ENCODE measurements around the gene ZNF699.
"Not testable (repeated sequence)": the region's sequence is repeated elsewhere in the genome, so short reads cannot be mapped to it uniquely, and the experiment has no call there.

The ZNF699 gene

DNA sequence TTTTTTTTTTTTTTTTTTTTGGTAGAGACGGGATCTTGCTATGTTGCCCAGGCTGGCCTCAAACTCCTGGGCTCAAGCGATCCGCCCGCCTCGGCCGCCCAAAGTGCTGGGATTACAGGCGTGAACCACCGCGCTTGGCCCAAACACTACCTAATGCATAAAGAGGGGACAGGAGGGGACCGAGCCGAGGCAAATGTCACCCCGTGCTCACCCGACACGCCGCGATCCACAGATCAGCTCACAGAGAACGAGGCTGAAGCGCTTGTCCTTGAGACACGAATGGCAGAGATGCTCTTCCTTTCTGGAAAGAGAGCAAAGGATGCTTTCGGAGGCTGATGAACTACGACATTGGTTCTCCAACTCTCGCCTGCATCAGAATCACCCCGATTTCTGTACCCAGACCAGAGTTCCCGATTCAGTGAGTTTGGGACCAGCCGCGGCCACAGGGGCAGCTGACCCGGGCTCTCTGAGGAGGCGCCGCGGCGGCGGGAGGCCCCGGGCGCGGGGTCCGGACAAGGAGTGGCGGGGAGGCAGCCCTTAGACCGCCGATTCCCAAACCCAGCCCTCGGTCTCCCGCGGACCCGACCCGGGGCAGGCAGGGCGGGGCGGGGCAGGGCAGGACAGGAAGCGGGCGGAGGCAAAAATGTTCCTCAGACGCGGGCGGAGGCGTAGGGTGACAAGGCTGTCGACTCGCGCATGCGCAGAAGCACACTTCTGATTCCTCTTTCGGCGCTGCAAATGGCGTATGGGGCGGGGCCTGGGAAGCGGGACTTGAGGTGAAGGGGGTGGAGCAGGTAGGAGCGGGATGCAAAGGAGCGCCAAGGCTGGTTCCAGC lies at the start of gene ZNF699:
Gene ZNF699 (minus strand): TSS at position 700 of the 835 bp plus-strand sequence. CDS start 4,719 bp downstream, outside the sequence.
- DNase-seq (ENCODE audit: low read depth) = peak; percentile 95

DNA sequence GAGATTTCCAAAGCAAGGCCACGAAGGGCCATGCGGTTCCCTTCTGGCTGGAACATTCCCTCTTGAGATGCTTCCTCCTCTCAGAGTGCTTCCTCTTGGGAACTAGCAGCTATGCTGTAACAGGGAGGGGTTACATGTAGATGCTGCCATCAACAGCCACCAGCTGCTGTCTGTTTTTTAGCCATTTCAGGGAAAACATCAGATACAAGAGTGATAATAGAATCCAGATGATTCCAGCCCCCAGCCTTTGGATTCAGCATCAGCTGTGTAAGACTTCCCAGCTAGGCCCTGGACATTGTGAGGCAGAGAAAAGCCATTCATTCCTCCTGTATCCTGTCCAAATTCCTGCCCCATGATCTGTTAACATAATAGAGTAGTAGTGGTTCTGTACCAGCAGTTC lies 45.0 kb upstream of the ZNF699 start:
- DNase-seq (ENCODE audit: low read depth) = no peak

DNA sequence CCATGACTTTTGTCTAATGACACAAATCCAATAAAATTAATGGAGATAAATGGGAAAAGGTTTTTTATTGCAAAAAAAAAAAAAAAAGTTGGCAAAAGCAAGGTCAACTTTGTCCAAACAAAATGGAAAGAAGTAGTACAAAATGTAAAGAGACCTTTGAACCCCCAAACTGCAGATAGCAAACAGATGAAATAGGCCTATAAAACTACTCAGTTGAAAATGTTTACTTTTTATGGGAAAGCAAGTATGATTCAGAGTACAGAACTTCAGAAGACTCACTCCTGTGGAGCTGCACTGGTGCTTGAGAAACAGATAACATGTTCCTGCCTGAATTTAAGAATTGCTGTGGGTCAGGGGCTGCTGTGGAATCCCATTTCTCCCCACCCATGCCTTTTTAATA lies 43.4 kb upstream of the ZNF699 start:
- no peak for DNase-seq (ENCODE audit: low read depth)

DNA sequence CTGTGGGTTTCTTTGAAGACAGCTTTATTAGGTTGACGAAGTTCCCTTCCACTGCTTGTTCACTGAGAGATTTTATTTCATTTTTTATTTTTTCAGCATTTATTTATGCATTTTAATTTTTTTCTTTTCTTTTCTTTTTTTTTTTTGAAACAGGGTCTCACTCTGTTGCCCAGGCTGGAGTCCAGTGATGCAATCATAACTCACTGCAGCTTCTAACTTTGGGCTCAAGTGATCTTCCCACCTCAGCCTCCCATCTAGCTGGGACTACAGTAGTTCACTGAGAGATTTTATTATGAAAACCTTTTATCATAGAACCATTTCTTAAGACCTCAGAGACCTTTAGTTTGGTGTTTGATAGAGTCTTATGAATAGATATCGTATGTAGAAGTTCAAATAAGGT lies 42.9 kb upstream of the ZNF699 start:
- DNase-seq (ENCODE audit: low read depth) = no peak

DNA sequence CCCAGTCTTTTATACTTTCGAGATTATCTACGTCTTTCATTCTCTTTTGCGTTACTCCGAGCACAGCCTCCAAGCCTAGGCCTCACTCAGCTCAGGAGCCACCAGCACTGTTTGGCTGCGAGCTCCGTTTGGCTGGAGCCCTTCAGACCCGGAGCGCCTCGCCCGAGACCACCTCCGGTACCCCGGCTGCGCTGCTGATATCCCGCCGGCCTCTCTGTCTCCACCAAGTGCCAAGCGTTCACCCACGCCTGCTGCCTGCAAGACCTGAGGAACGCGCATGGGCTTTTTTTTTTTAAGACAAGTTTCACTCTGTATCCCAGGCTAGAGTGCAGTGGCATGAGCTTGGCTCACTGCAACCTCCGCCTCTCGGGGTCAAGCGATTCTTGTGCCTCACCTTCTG lies 39.0 kb upstream of the ZNF699 start:
- DNase-seq (ENCODE audit: low read depth) = no peak

DNA sequence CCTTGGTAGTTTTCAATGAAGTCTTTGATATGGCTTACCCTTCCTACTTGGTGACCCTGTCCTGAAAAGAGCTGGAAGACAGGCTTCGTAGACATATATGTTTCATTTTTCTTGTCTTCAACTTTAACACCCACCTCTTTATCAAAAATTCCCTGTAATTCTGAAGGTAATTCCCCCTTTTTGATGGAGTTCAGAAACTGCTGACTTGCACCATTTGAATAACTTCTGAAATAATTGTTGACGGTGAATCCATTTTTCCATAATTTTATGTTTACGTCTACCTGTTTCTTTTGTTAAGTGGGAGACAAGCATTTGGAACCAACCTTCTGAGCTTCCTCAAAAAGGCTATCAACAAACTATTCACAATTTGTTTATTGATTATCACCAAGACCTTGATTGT lies 38.6 kb upstream of the ZNF699 start:
- no peak for DNase-seq (ENCODE audit: low read depth)

DNA sequence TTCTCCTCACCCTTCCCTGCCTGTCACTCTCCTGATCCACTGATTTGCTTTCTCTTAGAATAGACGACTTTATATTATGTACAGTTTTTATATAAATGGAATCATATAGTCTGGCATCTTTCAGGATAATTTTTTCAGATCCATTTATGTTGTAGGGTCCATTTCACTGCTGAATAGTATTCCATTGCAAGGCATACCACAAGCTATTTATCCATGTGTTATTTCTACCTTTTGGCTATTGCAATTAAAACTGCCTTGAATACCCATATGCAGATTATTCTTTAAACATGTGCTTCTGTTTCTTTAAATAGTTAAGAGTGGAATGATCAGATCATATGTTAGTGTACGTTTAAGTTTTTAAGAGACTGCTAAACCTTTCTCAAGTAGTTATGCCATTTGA lies 35.4 kb upstream of the ZNF699 start:
- no peak for DNase-seq (ENCODE audit: low read depth)

DNA sequence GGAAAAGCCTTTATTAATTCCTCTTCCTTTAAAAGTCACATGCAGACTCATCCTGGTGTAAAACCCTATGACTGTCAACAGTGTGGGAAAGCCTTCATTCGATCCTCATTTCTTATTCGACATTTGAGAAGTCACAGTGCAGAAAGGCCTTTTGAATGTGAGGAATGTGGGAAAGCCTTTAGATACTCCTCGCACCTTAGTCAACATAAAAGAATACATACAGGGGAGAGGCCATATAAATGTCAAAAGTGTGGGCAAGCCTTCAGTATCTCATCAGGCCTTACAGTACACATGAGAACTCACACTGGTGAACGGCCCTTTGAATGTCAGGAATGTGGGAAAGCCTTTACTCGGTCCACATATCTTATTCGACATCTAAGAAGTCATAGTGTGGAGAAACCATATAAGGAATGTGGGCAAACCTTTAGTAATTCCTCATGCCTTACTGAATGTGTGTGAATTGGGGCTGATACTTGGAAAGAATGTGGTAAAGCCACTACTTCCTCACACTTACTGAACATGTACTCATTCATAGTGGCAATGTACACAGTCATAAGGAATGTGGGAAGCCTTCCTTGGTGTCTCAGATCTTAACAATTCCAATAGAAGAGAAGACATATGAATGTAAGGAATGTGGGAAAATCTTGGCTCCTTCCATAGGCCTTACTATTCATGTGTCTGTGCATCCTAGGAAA lies 33.1 kb upstream of the ZNF699 start:
- DNase-seq (ENCODE audit: low read depth) = no peak

DNA sequence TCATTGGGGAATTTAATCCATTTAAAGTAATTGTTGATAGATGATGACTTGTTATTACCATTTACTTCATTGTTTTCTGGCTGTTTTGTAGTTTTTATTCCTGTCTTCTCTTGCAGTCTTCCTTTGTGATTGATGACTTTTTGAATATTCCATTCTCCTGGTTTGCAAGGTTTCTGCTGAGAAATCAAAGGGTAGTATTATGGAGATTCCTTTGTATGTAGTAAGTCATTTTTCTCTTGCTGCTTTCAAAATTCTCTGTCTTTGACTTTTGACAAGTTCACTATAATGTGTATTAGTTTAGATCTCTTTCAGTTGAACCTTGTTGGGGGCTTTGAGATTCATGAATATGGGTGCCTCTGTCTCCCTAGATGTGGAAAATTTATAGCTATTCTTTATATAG lies 20.4 kb upstream of the ZNF699 start:
- DNase-seq (ENCODE audit: low read depth) = no peak

DNA sequence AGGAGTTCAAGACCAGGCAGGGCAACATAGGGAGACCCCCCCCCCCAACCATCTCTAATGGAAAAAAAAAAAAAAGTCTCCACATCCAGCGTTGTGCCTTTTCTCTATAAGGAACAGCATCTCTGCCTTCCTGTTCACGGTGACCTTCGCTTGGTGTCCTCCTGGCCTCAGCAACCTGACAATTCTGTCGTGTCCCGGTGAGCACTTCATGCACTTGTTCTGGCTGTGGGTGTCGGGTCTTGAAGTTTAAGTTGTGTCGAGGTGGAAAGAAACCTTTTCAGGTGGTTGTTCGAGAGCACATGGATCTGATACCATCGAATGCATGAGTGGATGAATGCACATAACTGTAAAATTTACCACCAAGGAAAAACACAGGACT lies 14.9 kb upstream of the ZNF699 start:
- DNase-seq (ENCODE audit: low read depth) = no peak

DNA sequence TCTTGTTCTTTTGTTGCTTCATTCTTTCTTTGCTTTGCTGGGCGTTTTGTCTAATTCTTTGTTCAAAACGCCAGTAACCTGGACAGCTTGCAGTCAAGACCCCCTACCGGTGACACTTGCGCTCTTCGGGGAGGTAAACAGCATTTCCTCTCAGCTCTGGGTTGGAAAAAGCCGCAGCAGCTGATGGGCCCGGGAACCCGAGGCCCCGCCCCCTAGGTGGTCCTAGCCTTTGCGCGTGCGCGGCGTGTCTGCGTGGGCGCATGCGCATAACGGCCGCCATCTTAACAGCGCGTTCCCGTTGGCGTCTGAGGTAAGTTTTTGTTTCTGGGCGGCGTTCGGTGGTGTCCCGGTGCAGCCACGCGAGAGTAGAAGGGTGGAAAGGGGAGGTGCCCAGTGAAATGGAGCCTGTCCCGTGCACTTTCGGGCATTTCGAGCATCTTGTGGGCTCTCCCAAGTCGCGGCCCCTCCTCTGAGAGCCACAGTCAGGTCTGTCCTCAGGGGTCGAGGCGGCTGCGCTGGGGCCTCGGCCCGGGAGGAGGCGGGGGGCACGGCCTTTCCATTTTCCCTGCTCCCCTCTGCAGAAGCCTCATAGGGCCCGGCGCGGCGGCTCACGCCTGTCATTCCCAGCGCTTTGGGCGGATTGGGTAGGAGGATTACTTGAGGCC lies 14.4 kb upstream of the ZNF699 start, which contains the start of gene ZNF559:
Gene ZNF559 (plus strand): TSS at position 261 of the 665 bp plus-strand sequence. CDS start 14,371 bp downstream, outside the sequence.
- peak; percentile 94 for DNase-seq (ENCODE audit: low read depth)

DNA sequence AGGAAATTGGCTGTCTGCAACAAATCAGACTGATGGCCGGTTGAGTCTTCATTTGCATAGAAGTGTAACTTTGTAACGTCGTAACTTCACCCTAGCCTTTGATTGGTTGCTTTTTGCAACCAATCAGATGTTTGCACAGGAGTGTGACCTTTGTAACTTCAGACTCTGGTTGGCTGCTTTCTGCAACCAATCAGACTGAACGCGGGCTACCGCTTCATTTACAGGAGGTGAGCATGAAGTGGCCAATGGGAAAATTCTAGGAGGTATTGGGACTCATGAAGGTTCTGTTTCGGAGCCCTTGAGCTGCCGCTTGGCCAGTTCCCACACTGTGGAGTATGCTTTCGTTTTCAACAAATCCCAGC lies 13.9 kb upstream of the ZNF699 start:
- peak; percentile 35 for DNase-seq (ENCODE audit: low read depth)

DNA sequence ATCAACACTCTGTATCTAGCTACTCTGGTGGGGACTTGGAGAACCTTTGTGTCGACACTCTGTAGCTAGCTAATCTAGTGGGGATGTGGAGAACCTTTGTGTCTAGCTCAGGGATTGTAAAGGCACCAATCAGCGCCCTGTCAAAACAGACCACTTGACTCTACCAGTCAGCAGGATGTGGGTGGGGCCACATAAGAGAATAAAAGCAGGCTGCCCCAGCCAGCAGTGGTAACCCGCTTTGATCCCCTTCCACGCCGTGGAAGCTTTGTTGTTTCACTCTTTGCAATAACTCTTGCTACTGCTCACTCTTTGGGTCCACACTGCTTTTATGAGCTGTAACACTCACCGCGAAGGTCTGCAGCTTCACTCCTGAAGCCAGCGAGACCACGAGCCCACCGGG lies 12.6 kb upstream of the ZNF699 start:
- DNase-seq (ENCODE audit: low read depth) = not testable (repeated sequence)

DNA sequence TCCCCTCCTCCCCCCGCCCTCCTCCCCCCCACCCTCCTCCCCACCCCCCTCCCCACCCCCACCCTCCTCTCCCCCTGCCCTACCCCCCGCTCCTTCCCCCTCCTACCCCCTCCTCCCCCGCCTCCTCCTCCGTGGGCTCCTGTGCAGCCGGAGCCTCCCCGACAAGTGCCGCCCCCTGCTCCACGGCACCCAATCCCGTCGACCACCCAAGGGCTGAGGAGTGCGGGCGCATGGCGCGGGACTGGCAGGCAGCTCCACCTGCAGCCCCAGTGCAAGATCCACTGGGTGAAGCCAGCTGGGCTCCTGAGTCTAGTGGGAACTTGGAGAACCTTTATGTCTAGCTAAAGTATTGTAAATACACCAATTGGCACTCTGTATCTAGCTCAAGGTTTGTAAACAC lies 12.1 kb upstream of the ZNF699 start:
- not testable (repeated sequence) for DNase-seq (ENCODE audit: low read depth)

DNA sequence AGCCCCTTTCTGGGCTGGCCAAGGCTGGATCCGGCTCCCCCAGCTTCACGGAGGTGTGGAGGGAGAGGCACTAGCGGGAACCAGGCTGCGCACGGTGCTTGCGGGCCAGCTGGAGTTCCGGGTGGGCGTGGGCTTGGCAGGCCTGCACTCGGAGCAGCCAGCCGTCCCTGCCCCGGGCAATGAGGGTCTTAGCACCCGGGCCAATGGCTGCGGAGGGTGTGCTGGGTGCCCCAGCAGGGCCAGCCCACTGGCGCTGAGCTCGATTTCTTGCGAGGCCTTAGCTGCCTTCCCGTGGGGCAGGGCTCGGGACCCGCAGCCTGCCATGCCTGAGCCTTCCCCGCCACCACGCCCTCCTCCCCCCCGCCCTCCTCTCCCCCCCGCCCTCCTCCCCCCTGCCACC lies 11.7 kb upstream of the ZNF699 start:
- no peak for DNase-seq (ENCODE audit: low read depth)

DNA sequence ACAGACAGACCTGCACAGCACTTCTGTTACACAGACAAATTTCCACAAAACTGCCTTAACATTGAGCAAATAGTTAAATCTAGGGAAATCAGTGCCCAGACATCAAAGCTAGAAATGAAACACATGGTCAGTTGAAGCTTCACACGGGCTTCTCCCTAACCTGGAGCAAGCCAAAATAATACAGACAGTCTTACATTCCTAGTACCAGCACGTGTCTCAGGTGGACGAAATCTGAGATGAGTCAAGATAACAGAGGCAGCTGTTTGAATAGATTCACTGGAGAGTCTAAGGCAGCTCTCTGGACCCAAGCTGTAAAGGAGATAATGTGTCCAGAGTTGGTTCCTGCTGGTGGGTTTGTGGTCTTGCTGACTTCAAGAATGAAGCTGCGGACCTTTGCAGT lies 4.1 kb upstream of the ZNF699 start:
- DNase-seq (ENCODE audit: low read depth) = no peak

DNA sequence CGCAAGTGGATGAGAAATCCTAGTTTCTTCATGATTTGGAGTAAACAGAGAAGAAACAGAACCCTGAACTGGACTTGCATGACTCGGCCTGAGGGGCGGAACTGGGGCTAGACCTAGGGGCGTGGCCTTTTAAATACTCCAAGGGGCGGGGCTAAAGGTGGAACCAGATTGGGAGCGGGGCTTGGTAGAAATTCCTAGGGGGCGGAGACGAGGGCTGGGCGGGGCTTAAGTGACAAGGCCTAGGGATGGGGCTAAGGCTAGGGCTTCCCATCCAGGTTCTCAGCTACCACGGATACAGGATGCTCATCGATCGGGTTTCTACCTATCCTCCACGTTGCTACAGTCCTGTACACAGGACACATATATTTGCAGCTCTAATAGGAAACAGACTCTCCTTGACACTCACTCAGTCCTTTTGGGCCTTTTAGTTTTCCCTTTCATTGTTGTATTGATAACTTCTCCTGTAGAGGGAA lies 372 bp upstream of the ZNF699 start:
- peak; percentile 76 for DNase-seq (ENCODE audit: low read depth)

DNA sequence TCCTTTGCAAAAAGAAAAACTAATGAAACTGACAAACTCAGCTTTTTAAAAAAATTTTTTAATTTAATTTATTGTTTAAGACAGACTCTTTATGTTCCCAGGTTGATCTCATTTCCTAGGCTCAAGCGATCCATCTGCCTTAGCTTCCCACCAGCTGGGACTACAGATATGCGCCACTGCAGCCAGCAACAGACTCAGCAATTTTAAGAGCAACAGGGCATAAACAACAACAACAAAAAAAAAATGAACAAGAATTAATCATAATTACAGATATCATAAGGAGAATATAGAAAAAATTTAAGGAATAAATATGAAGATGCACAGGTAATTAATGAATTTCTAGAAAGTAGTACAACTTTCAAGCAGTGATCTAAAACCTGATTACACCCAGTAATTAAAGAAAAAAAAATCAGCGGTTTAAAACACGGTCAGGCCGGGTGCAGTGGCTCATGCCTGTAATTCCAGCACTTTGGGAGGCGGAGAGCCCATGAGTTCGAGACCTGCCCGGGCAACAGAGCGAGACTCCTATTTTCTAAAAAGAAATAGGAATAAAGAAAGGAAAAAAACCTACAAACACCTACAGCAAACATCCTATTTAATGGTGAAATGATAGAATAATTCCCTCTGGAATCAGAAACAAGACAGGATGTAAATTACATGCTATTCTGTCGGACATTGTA lies 1.4 kb downstream of the ZNF699 start:
- DNase-seq (ENCODE audit: low read depth) = no peak

DNA sequence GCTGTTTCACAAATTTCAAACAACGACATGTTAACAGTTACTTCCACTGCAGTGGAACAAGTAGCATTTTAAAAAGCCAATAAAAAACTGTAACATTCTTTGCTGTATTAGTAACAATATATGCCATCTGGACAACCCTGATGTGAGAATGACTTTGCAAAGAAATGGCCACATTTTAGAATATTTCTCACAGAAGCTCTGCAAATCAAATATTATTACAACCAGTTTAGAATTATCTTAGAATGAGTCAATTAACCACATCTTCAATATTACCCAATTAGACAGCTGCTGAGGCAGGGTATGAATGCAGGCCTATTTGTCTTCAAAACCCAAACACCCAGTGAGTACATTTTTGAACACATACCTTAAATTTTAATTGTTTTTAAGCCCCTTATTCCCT lies 3.2 kb downstream of the ZNF699 start:
- no peak for DNase-seq (ENCODE audit: low read depth)

DNA sequence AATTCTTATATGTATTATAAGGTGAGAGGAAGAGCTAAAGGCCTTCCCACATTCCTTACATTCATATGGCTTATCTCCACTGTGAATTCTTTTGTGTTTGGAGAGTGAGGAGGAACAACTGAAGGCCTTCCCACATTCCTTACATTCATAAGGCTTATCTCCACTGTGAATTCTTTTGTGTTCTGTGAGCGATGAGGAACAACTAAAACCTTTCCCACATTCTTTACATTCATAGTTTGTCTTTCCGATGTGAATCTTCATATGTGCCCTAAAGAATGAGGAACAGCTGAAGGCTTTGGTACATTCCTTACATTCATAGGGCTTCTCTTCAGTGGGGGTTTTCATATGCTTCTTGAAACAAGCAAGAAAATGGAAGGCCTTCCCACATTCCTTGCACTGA lies 13.3 kb downstream of the ZNF699 start:
- no peak for DNase-seq (ENCODE audit: low read depth)

DNA sequence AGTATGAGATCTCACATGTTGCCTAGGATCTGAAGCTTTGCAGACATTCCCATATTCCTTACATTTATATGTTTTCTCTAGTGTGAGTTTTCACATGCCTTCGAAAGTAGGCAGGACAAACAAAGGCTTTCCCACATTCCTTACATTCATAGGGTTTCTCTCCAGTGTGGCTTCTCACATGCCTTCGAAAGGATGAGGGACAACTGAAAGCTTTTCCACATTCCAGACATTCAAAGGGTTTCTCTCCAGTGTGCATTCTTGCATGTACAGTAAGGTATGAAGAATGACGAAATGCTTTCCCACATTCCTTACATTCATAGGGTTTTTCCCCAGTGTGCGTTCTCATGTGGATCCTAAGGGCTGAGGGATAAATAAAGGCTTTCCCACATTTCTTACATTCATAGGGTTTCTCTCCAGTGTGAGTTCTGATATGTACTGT lies 14.2 kb downstream of the ZNF699 start:
- no peak for DNase-seq (ENCODE audit: low read depth)

DNA sequence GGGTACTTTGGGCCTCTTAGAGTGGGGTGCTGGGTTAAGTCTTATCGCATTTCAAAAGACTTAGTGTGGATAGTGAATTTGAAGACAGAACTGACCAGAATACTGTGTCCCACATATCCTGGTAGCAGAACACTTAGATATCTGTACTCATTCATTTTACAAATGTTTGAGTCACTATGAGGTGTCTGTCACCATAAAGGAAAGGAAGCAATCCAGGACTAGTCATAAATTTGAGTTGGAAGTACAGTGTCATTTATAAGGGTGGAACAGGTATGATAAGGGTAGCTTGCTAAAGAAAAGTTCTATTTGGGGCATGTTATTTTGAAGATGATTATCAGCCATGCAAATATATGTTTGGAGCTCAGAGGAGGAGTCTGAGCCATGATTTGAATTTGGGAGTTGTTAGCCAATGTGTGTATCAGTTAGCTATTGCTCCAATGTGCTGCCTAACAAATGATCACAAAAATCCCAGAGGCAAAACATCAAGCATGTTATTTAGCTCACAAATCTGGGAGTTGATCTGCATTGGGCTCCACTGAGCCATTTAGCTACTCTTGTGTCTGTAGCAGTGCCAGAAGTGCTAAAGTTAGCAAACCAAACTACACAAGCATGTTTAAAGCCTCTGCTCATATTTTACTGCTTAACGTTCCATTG lies 20.3 kb downstream of the ZNF699 start:
- DNase-seq (ENCODE audit: low read depth) = no peak
